Measurements from ENCODE around the gene WNK3.
"Not testable (repeated sequence)": the region's sequence is repeated elsewhere in the genome, so short reads cannot be mapped to it uniquely, and the experiment has no call there.

The WNK3 gene

GRCh38 chrX:54357414-54358377 is at the start of gene WNK3:
TSS of gene WNK3 (minus strand) at chrX:54358046.
- in situ Hi-C loops (cut with HindIII; ENCODE audit: low sequenced_read_pairs) = no loop called here

DNA sequence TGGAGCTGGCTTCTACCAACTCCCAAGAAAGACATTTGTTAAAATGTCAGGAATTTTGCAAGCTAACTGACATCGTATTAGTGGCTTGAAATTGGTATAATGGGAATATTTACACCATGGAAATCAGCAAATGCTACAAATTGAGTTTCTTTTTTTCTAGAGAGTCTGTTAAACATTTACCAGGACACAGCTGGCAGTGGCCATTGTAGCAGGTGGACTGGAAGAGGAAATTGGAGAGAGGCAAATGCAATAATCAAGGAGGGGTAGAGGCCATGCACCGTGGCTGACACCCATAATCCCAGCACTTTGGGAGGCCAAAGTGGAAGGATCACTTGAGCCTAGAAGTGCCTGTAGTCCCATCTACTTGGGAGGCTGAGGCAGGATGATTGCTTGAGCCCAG is 49.4 kb upstream of the WNK3 start:
- in situ Hi-C loops (cut with HindIII; ENCODE audit: low sequenced_read_pairs) = no loop called here

DNA sequence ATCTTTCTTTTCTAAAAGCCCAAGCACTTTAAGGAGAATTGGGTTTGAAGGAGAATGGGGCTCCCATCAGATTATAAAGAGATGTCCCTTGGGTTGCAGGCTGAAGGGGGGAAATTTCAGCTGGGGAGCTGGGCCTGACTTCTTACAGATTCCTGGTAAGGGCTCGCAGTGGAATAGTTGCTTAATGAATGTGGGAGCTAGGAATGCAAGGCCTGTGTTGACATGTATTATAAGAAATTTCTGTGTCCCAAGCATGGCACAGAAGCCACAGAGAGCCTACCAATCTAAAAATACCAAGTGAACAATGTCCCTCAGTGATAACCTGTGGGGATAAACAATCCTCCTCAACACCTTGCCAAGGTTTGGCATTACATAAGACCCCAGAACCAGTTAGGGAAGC is 39.3 kb upstream of the WNK3 start:
- in situ Hi-C loops (cut with HindIII; ENCODE audit: low sequenced_read_pairs) = no loop called here

- in situ Hi-C loops (cut with HindIII; ENCODE audit: low sequenced_read_pairs) = no loop called here
Measured at GRCh38 chrX:54386314-54386713, 28.5 kb upstream of the WNK3 start.

GRCh38 chrX:54384661-54385060 is 26.8 kb upstream of the WNK3 start:
- in situ Hi-C loops (cut with HindIII; ENCODE audit: low sequenced_read_pairs) = not testable (repeated sequence)

DNA sequence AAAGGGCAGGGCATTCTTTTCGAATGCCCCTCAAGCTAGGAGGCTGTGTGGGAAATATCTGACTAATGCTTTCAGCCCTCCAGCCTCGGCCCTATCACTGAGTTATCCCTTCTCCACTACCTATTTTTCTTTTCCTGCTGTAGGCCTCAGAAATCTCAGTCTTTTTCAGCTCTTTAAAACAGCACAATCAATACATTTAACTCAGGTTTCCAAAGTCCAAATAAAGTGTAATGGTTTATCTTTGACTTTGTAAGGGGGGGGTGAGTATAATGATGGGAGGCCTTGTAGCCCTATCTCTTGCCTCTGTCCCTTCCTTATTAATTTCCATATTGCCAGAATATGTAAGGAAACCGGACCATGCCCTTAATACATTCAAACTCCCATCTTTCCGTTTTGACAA is 1.6 kb upstream of the WNK3 start:
- in situ Hi-C loops (cut with HindIII; ENCODE audit: low sequenced_read_pairs) = no loop called here

DNA sequence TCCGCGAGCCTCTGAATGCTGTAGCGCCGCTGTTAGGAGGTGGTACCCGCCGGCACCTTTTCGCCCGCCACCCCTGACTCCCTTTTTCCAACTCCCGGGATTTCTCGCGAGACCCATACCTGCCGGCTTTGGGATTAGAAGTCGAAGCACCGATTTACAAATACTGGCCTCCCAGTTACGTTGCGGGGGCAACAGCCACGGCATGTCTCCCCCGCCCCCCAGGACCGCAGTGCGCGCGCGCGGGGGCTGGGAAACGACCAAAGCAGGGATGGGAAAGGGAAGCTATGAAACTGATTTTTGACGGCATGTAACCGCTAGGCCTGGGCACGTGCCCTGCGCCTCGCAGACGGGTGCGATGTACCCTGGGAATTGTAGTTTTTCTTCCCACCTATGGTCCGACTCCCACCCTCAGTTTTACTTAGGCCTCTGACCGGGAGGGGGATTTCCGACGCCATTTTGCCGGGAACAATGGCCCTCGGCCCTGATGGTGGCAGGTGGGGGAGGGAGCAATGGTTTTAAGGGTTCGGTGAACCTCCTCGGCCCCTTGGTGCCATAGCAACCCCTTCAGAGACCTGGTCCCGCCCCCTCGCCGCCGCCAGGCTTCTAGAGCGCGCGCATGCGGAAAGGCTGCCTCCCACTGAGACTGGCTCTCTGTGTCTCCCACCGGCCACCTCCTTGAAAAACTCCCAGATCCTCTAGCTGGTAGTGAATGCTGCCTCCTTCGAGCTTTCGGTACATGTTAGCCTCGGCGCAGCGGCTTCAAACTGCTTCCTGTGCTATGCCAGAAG is 772 bp upstream of the WNK3 start:
- in situ Hi-C loops (cut with HindIII; ENCODE audit: low sequenced_read_pairs) = no loop called here

GRCh38 chrX:54352677-54353076 is 5.2 kb downstream of the WNK3 start:
- in situ Hi-C loops (cut with HindIII; ENCODE audit: low sequenced_read_pairs) = no loop called here

- in situ Hi-C loops (cut with HindIII; ENCODE audit: low sequenced_read_pairs) = not testable (repeated sequence)
Measured at GRCh38 chrX:54337383-54337782, 20.5 kb downstream of the WNK3 start.

DNA sequence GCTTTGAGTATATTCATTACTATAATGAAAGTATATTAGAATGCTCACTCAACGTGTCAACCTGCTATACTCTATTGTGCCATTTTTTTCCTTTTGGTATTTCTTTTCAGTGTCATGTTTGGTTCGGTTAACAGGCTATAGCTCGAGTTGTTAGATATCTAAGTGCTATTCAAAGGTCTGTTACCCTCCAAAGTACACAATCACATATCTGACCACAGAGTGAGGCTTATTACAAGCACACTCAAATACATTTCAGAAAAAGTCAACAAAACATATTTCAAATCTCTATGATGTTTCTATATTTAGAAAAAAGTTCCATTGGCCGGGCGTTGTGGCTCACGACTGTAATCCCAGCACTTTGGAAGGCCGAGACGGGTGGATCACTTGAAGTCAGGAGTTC is 32.8 kb downstream of the WNK3 start:
- in situ Hi-C loops (cut with HindIII; ENCODE audit: low sequenced_read_pairs) = no loop called here

DNA sequence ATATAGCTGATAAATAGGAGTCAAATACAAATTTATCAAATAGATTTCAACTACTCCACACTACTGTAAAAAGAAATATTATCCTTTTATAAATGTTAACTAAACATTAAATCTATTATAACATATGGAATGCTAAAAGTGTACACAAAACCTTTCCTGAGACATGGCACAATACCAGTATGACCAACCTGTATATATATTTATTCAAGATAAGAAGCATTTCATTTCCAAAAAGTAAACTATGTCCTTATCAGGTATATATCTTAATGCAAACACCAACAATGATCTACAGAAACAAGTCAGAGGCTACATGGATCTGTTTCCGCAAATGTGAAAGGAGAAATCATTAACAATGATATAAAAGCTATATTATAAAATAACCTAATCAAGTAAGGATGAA is 37.8 kb downstream of the WNK3 start:
- in situ Hi-C loops (cut with HindIII; ENCODE audit: low sequenced_read_pairs) = no loop called here

DNA sequence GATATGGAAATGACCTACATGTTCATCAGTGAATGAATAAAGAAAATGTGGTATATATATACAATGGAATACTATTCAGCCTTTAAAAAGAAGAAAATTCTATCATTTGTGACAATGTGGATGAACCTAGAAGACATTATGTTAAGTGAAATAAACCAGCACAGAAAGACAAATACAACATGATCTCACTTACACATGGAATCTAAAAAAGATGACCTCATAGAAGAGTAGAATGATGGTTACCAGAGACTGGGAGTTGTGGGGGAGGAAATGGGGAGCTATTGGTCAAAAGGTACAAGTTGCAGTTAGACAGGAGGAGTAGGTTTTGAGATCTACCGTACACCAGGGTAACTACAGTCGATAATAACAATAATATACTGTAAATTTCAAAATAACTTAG is 51.5 kb downstream of the WNK3 start:
- in situ Hi-C loops (cut with HindIII; ENCODE audit: low sequenced_read_pairs) = no loop called here

DNA sequence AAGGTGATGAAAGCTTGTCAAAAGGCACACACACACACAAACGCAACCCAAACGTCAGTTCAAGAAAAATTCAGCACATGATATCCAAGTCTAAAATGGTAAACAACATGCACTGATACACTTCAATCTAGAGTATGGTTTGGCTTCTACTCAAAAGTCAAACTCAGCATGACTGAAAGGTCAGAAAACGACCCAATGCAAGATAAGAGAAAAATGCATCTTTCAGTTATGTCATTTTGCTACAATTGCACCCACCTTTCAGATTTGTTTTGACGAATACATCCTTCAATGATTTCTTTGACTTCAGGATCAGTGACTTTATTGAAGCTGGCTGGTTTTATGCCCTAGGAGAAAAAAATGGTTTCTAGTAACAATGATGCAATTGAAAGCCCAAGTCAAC is 56.3 kb downstream of the WNK3 start:
- in situ Hi-C loops (cut with HindIII; ENCODE audit: low sequenced_read_pairs) = no loop called here

GRCh38 chrX:54294306-54294705 is 63.5 kb downstream of the WNK3 start:
- in situ Hi-C loops (cut with HindIII; ENCODE audit: low sequenced_read_pairs) = no loop called here

DNA sequence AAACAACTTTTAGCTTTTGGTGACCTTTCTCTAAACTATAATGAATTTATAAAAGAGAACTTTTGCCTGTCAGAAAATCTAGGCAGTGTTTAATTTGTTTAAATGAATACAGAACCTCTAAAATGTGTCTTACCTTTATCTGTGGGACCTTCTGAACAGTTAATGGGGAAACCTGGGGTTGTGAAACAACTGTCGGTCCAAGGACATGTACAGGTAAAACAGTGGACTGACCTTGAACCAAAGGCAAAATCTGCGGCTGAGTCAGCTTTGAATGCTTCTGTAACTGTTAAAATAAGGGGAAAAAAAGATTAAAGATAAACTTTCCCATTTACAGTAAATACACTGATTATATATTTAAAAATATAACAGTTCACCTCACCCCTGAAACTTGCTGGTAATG is 65.1 kb downstream of the WNK3 start:
- in situ Hi-C loops (cut with HindIII; ENCODE audit: low sequenced_read_pairs) = no loop called here

- in situ Hi-C loops (cut with HindIII; ENCODE audit: low sequenced_read_pairs) = no loop called here
Measured at GRCh38 chrX:54291758-54292157, 66.1 kb downstream of the WNK3 start.

DNA sequence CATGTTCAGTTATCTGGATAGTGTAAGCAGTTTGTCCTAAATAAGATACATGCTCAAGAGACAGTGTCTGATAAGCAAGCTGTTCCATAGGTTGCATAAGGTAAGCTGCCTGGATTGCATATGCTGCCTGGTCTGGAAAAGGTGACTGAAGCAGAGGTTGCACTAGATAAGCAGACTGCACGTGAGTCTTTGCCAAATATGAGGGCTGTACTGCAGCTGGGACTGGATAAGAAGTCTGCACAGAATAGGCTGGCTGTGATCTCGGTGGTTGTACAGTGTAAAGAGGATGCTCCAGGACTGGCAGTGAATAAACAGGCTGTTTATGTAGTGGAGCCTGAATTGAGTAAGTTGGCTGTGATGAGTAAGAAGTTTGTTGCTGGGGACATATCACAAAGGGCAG is 68.9 kb downstream of the WNK3 start:
- in situ Hi-C loops (cut with HindIII; ENCODE audit: low sequenced_read_pairs) = no loop called here

DNA sequence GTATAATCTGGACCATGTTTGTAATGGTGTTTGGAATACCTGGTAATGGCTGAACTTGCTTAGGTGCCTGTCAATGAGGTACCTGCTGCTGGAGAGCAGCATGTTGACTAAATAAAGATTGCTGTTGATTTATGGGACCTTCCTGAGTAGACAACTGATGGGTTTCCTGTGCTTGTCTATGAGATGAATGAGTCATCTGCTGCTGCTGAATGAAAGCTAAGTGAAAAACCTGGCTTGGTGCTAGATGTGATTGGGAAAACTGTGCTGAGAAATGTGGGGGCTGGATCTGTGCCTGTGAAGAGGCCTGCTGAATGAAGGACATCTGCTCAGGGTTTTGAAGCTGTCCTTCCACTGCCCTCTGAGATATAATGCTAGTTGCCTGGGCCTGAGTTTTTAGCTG is 69.6 kb downstream of the WNK3 start:
- in situ Hi-C loops (cut with HindIII; ENCODE audit: low sequenced_read_pairs) = no loop called here

- in situ Hi-C loops (cut with HindIII; ENCODE audit: low sequenced_read_pairs) = no loop called here
Measured at GRCh38 chrX:54281676-54282075, 76.2 kb downstream of the WNK3 start.

GRCh38 chrX:54280466-54280865 is 77.4 kb downstream of the WNK3 start:
- in situ Hi-C loops (cut with HindIII; ENCODE audit: low sequenced_read_pairs) = no loop called here

DNA sequence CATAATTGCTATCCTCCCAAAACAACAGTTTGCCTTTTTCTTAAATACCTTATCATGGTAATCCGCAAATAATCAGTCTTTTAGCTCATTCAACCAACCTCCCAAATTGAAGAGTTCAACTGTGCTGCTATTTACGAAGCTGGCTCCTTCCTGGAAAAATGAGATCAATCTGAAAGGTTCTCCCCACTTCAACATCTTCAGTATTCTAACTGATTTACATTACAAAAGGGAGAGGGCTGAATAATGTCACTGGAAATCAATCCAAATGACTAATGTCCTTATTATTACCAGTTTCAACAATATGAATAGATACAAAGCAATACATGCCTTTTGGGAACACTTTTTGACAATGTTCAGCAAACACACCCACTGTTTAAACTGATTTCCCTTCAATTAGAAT is 86.2 kb downstream of the WNK3 start:
- in situ Hi-C loops (cut with HindIII; ENCODE audit: low sequenced_read_pairs) = no loop called here

GRCh38 chrX:54248309-54248708 is 109.5 kb downstream of the WNK3 start:
- in situ Hi-C loops (cut with HindIII; ENCODE audit: low sequenced_read_pairs) = no loop called here

All from DLD1 (cell line).